Dedifferentiated amniotic fluid mesenchymal stem cell (primary cell): ENCODE data around the gene PKD1L1.

Experiments used
- DNase-seq: peaks from one replicate; pipeline ENCODE4 v3.0.0-alpha.2; 2016; ENCODE audit errors: extremely low spot score

Gene PKD1L1

DNA sequence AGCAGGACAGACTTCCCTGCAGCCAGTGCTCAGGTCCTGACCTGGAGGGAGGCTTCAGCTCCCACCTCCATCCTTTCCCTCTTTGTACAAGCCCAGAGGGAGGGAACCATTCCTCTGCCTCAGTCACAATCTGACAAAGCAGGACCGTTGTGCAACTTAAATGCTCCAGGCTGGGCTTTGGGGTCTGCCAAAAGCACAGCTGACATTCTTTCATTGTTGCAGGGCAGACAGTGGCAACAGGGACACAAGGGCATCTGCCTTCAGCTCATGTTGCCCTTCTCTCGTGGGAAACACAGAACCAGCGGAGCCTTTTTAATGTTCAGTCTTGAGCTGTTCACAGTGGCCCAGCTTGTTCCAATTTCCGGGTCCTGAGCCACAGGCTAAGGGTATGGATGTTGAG, 210.7 kb downstream of the PKD1L1 start:
- no peak for DNase-seq

DNA sequence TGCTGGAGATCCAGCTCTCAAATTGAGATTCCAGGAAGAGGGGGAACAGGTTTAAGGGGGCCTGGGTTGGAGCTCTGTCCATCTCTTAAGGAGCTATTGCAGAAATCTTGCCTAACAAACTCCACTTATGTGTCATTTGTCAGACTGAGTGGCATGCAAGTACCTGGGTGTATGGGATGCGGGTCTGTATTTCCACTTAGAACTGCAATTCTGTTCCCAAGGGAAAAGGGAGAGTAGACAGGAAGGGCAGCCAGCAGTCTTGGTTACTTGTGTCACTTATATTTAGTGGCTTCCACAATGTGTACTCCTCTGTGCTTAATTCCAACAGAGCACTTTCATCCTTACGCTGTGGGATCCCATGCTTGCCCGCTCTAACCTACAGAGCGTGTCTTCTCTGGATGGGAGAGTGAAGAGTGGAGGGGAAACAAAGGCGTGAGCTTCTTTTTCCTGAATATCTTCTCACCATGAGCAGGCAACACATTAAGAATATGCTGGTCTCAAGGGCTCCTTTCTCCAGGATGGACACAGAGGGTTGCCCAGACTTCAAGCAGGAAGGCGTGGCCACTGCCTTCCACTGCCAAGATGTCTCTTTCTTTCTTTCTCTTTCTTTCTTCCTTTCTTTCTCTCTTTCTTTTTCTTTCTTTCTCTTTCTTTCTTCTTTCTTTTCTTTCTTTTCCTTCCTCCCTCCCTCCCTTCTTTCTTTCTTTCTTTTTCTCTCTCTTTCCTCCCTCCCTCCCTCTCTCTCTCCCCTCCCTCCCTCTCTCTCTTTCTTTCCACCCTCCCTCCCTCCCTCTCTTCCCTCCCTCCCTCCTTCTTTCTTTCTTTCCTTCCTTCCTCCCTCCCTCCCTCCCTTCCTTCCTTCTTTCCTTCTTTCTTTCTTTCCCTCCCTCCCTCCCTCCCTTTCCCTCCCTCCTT, 212.6 kb downstream of the PKD1L1 start:
- DNase-seq: no peak

DNA sequence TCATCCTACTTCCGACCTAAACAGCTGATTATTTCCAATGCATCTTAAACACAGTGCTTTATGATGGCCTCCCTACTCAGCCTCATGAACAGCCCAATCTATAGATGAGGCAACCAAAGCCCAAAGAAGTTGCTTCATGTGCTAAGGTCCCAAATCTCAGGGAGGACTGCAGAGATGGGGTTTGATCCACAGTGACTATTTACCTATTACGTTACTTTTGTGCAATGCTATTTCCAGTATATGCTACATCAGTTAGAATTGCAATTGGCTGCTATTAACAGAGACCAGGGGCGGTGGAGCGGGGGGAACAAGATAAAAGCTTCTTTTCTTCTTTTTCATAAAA, 213.3 kb downstream of the PKD1L1 start:
- DNase-seq: no peak

DNA sequence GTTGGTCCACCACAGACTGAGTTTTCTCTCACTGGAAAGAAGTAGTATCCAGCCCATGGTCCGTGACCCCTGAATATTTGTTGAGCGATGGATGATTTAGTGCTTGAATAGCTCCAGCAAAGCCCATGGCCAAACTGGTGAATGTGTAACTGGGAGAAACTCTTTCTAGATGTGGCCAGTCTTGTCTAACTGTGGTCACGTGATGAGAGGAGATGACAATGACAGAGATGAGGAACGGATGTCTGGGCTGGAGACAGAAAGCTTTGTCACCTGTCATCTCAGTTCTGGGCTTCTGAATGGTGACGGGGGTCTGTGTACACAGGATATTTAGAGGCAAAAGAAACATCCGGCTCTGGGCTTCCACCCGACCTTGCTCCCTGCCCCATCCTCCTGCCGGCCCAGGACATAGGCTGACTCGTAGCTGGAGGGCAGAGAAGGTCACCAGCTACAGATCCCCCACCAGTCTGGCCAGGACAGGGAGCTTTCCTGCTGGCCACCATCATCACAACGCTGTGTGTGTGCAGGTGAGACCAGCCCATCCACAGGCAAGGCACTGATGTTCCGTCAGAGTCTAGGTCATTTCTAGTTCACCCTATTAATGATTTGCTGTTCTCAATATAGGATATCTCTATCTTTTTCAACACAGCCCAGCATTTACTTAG, 213.8 kb downstream of the PKD1L1 start:
- no peak for DNase-seq

DNA sequence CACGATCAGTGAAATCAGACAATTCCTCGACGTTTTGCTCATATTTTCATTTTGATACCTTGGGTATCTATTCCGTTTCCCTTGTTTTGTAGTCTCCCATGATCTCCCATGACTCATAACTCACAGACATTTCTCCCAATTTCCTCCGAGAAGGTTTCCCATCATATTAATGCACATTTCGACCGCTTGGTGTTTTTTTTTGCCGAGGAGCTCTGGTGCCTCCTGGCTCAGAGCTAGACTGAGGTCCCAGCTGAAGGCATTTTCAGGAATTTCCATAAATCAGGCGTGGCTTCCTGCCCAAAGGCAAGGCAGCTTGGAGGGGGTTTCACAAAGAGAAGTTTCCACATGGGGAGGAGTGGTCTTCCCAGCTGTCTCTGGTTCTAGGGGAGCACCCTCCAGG, 218.1 kb downstream of the PKD1L1 start:
- no peak for DNase-seq

DNA sequence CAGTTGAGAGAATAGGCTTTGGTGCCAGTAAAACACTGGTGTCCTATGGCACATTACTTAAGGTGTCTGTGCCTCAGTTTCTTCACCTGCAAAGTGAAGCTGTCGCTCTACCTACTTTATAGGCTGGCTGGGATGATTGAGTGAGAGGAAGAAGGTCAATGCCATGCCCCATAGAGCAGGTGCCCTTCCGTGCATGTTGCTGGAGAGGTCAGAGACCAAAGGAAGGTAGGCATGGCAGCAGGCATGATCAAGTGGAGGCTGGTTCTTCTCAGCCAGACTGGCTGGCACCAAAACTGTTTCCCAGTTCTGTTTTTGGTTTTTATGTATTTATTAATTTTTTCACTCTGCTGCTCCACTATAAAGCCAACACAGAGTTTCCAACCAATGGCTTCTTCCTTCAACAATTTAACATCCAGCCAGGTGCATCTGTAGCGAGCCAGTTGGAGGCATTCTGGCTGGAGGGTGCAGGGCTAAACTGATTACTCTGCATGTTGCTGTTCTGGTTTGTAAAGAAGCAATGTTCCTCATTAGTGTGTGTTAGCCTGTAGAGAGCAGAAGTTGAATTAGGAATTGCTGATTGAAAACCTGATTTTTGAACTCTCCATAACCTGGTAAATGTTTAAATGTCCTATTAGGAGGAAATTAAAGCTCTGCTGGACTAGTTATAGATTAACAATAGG, 222.1 kb downstream of the PKD1L1 start:
- DNase-seq: no peak

DNA sequence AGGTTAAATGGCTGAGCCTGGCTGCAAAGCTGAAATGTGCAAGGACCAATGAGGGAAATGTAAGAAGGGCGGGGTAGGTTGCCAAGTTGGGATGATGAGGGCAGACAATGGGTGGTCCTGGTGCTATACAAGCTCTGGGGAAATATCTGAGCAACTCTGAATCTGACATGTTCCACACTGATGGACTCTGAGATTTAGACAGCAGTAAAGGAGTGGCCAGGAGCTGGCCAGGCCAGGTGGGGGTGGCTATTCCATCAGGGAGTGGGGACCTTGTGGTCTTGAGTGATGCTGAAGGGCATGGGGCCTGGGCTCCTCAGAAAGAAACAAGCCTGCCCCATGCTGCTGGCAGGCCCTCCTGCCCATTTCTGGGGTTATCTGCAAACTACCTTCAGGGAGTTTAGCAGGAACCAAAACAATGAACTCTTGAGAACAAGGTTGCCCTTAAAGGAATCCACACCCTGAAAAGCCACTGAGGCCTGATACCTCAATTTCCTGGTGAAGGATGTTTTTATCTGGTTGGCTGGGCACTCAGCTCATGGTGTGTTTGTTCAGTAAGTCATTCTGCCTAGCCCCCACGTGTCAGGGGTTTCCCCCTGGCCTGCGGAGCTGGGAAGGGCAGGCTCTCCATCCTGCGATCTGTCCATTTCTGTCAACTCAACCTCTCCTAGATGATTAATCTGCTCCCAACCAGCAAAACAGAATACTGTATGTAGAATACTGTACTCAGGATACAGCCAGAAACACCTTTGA, 223.1 kb downstream of the PKD1L1 start:
- no peak for DNase-seq
